ENCODE measurements around the gene AP2A1.

DNA sequence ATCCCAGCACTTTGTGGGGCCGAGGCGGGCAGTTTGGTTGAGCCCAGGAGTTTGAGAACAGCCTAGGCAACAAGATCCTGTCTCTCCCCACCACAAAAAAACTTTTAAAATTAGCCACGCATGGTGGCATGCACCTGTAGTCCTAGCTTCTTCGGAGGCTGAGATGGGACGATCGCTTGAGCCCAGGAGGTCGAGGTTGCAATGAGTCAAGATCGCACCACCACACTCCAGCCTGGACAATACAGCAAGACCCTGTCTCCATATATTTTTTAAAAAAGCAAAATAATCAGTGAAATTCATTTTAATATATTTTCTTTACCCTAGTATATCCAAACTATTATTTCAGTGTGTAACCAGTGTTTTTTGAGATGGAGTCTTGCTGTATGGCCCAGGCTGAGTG, 8.2 kb downstream of the AP2A1 start:
- TF ChIP-seq EZH2 (IDR thresholded peaks at IDR 0.05; ENCODE audit: insufficient read depth, low read length) (no peak), CTCF (IDR thresholded peaks at IDR 0.05; ENCODE audit: insufficient read depth, low read depth, low read length) (no peak)

Data from astrocyte (in vitro differentiated cells and primary cell).